ENCODE measurements around the gene WBP2.
"Not testable (repeated sequence)": the region's sequence is repeated elsewhere in the genome, so short reads cannot be mapped to it uniquely, and the experiment has no call there.

Gene WBP2

DNA sequence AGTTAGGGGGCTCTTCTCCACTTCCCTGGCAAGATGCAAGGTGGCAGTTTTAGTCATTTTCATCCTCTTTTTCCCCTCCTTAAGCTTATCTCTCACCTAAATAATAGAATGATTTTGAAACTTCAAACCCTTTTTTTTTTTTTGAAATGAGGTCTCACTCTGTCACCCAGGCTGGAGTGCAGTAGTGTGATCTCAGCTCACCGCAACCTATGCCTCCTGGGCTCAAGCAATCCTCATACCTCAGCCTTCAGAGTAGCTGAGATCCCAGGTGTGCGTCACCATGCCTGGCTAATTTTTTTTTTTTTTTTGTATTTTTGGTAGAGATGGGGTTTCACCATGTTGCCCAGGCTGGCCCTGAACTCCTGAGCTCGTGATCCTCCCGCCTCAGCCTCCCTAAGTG lies 9.8 kb upstream of the WBP2 start:
- H3K27ac ChIP-seq (ENCODE audit: low read depth, low read length); DNase-seq; H3K36me3 ChIP-seq (ENCODE audit: control insufficient read depth, insufficient read depth, low read length); H3K79me2 ChIP-seq (ENCODE audit: control insufficient read depth, insufficient read depth, low read length); H3K4me2 ChIP-seq (ENCODE audit: low read length); H3K4me1 ChIP-seq (ENCODE audit: control insufficient read depth, low read depth, low read length); H4K8ac ChIP-seq (ENCODE audit: low read depth, low read length); H3K27me3 ChIP-seq (ENCODE audit: insufficient read depth, low read length, poor library complexity); H3K23ac ChIP-seq (ENCODE audit: low read length); H2BK120ac ChIP-seq (ENCODE audit: low read depth, low read length); H2BK5ac ChIP-seq (ENCODE audit: low read length); H3K79me1 ChIP-seq (ENCODE audit: low read length); H3K4me3 ChIP-seq (ENCODE audit: low read length); H3K4ac ChIP-seq (ENCODE audit: low read depth, low read length); H2AK5ac ChIP-seq (ENCODE audit: low read length); H3K9ac ChIP-seq (ENCODE audit: low read length); H2BK15ac ChIP-seq (replicated peaks; ENCODE audit: low read depth); H3K56ac ChIP-seq (ENCODE audit: low read length); H3K18ac ChIP-seq (ENCODE audit: low read length); H4K5ac ChIP-seq (ENCODE audit: low read length): not testable (repeated sequence)
- no CpG with 5 or more reads among the region's 4 CpGs for WGBS (ENCODE audit: extremely low coverage, insufficient coverage, low lambda C conversion rate)

DNA sequence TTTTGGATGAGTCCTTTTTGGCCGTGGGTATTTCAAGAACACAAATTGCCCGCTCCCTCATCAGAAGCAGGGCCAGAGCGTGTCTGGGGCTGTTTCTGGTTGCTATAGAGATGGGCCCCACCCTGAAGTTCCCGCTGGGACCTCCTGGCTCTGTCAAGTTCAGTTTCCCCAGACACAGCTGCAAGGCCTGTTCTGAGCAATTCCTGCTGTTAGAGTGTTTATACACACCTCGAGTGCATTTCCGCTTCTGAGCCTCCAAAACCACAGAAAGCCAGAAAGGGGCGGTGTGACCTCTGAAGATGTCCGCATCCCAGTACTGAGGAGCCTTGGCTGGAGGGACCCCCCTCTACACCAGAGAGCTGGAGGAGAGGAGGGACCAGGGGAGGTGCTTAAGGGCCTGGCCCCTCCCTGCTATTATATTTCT lies 9.3 kb upstream of the WBP2 start:
- no peak for DNase-seq
- Histone ChIP-seq H3K9ac (ENCODE audit: low read length) (no peak overlapping the region), H3K4me3 (ENCODE audit: low read length) (no peak overlapping the region), H4K5ac (ENCODE audit: low read length) (no peak overlapping the region), H3K4me1 (ENCODE audit: control insufficient read depth, low read depth, low read length) (no peaks in the 10 kb centered on the region), H2BK15ac (replicated peaks; ENCODE audit: low read depth) (no peak overlapping the region), H2AK5ac (ENCODE audit: low read length) (no peak overlapping the region), H3K4ac (ENCODE audit: low read depth, low read length) (no peak overlapping the region), H2BK120ac (ENCODE audit: low read depth, low read length) (no peak overlapping the region), H3K18ac (ENCODE audit: low read length) (no peak overlapping the region), H3K79me2 (ENCODE audit: control insufficient read depth, insufficient read depth, low read length) (no peaks in the 10 kb centered on the region), H3K36me3 (ENCODE audit: control insufficient read depth, insufficient read depth, low read length) (no peaks in the 10 kb centered on the region), H3K23ac (ENCODE audit: low read length) (no peak overlapping the region), H3K27ac (ENCODE audit: low read depth, low read length) (no peak overlapping the region), H3K4me2 (ENCODE audit: low read length) (no peak overlapping the region), H3K56ac (ENCODE audit: low read length) (no peak overlapping the region), H4K8ac (ENCODE audit: low read depth, low read length) (no peak overlapping the region), H3K27me3 (ENCODE audit: insufficient read depth, low read length, poor library complexity) (no peaks in the 10 kb centered on the region), H2BK5ac (ENCODE audit: low read length) (no peak overlapping the region), H3K79me1 (ENCODE audit: low read length) (no peaks in the 10 kb centered on the region)
- WGBS (ENCODE audit: extremely low coverage, insufficient coverage, low lambda C conversion rate), result no CpG with 5 or more reads among the region's 8 CpGs

DNA sequence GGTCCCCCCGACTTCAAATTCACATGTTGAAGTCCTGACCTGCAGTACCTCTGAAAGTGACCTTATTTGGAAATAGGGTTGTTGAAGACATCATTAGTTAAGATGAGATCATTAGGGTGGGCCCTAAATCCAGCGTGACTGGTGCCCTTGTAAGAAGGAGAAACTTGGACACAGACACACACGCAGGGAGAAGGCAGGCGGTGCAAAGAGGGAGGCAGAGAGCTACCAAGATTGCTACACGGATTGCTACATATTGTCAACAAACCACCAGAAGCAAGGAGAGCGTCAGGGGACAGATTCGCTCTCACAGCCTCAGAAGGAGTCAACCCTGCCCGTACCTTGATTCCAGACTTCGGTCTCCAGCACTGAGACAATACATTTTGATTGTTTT lies 6.8 kb upstream of the WBP2 start:
- no peak overlapping the region for H3K56ac ChIP-seq (ENCODE audit: low read length)
- H2AK5ac ChIP-seq (ENCODE audit: low read length), result no peak overlapping the region
- no peak overlapping the region for H3K4me3 ChIP-seq (ENCODE audit: low read length)
- no peaks in the 10 kb centered on the region for H3K36me3 ChIP-seq (ENCODE audit: control insufficient read depth, insufficient read depth, low read length)
- H3K23ac ChIP-seq (ENCODE audit: low read length), result no peak overlapping the region
- H3K4me2 ChIP-seq (ENCODE audit: low read length), result no peak overlapping the region
- H3K4ac ChIP-seq (ENCODE audit: low read depth, low read length), result no peak overlapping the region
- no CpG with 5 or more reads among the region's 9 CpGs for WGBS (ENCODE audit: extremely low coverage, insufficient coverage, low lambda C conversion rate)
- H3K9ac ChIP-seq (ENCODE audit: low read length), result no peak overlapping the region
- no peak overlapping the region for H2BK120ac ChIP-seq (ENCODE audit: low read depth, low read length)
- H3K79me2 ChIP-seq (ENCODE audit: control insufficient read depth, insufficient read depth, low read length), result no peaks in the 10 kb centered on the region
- no peak overlapping the region for H3K18ac ChIP-seq (ENCODE audit: low read length)
- no peaks in the 10 kb centered on the region for H3K79me1 ChIP-seq (ENCODE audit: low read length)
- no peaks in the 10 kb centered on the region for H3K27me3 ChIP-seq (ENCODE audit: insufficient read depth, low read length, poor library complexity)
- H3K27ac ChIP-seq (ENCODE audit: low read depth, low read length), result no peak overlapping the region
- H2BK5ac ChIP-seq (ENCODE audit: low read length), result no peak overlapping the region
- H4K8ac ChIP-seq (ENCODE audit: low read depth, low read length), result no peak overlapping the region
- no peak overlapping the region for H4K5ac ChIP-seq (ENCODE audit: low read length)
- H2BK15ac ChIP-seq (replicated peaks; ENCODE audit: low read depth), result no peak overlapping the region
- DNase-seq, result no peak
- H3K4me1 ChIP-seq (ENCODE audit: control insufficient read depth, low read depth, low read length), result no peaks in the 10 kb centered on the region

DNA sequence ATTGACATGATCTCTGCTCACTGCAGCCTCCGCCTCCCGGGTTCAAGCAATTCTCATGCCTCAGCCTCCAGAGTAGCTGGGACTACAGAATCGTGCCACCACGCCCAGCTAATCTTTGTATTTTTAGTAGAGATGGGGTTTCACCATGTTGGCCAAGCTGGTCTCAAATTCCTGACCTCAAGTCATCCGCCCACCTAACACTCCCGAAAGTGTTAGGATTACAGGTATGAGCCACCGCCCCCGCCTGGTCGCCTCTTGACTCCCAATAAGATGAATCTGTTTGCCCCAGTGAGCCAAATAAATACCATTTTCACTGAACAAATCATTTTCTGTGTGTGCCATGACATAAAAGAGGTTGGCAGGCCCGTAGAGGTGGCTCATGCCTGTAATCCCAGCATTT lies 4.2 kb upstream of the WBP2 start:
- H4K5ac ChIP-seq (ENCODE audit: low read length); H2BK15ac ChIP-seq (replicated peaks; ENCODE audit: low read depth); H3K4me2 ChIP-seq (ENCODE audit: low read length); H3K4ac ChIP-seq (ENCODE audit: low read depth, low read length); H3K27me3 ChIP-seq (ENCODE audit: insufficient read depth, low read length, poor library complexity); H2AK5ac ChIP-seq (ENCODE audit: low read length); H3K23ac ChIP-seq (ENCODE audit: low read length); DNase-seq; H3K27ac ChIP-seq (ENCODE audit: low read depth, low read length); H3K4me1 ChIP-seq (ENCODE audit: control insufficient read depth, low read depth, low read length); H3K79me1 ChIP-seq (ENCODE audit: low read length); H3K18ac ChIP-seq (ENCODE audit: low read length); H3K36me3 ChIP-seq (ENCODE audit: control insufficient read depth, insufficient read depth, low read length); H3K56ac ChIP-seq (ENCODE audit: low read length); H2BK120ac ChIP-seq (ENCODE audit: low read depth, low read length); H2BK5ac ChIP-seq (ENCODE audit: low read length); H4K8ac ChIP-seq (ENCODE audit: low read depth, low read length); H3K4me3 ChIP-seq (ENCODE audit: low read length); H3K9ac ChIP-seq (ENCODE audit: low read length); H3K79me2 ChIP-seq (ENCODE audit: control insufficient read depth, insufficient read depth, low read length): not testable (repeated sequence)
- WGBS (ENCODE audit: extremely low coverage, insufficient coverage, low lambda C conversion rate), result no CpG with 5 or more reads among the region's 10 CpGs

DNA sequence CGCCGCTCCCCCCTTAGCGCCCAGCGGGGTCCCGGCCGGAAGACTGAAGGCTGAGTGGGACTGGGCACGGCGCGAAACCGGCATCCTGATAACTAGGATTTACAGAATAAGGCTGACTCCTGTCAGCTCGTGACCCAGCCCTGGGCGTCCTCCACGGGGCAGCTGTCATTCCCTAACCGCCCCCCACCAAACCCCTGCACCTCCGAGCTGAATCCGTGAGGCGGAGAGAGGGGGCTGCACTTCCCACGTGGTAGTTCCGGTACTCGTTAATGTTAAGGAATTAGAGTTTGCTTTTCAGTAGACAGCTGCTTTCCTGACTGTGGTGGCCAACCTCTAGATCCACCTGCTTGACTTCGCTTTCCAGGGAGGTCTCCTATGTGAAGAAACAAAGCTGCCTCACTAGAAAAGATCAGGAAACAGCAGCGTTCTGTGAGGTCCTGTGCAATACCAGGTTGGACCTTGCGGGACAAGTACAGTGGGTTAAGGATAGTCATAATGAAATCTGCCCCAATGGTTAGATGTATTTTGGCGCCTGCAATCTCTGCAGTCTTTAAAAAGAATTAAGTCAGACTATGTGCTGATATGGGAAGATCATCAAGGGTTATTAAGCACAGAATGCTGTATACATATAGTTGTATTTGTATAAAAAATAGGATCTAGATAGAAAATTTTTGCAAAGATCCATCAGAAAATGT lies 1.1 kb upstream of the WBP2 start:
- peak overlapping the region; percentile 23 for H3K18ac ChIP-seq (ENCODE audit: low read length)
- no peak overlapping the region for H3K23ac ChIP-seq (ENCODE audit: low read length)
- H4K8ac ChIP-seq (ENCODE audit: low read depth, low read length), result no peak overlapping the region
- H3K9ac ChIP-seq (ENCODE audit: low read length), result peak overlapping the region; percentile 93
- no peaks in the 10 kb centered on the region for H3K27me3 ChIP-seq (ENCODE audit: insufficient read depth, low read length, poor library complexity)
- H3K79me1 ChIP-seq (ENCODE audit: low read length), result peaks cover 4% of the 10 kb centered on the region
- no peak overlapping the region for H2BK15ac ChIP-seq (replicated peaks; ENCODE audit: low read depth)
- no peak overlapping the region for H4K5ac ChIP-seq (ENCODE audit: low read length)
- H3K4ac ChIP-seq (ENCODE audit: low read depth, low read length), result no peak overlapping the region
- H2BK5ac ChIP-seq (ENCODE audit: low read length), result no peak overlapping the region
- H2AK5ac ChIP-seq (ENCODE audit: low read length), result no peak overlapping the region
- peaks cover 8% of the 10 kb centered on the region for H3K79me2 ChIP-seq (ENCODE audit: control insufficient read depth, insufficient read depth, low read length)
- peak overlapping the region; percentile 53 for H3K4me2 ChIP-seq (ENCODE audit: low read length)
- H3K56ac ChIP-seq (ENCODE audit: low read length), result peak overlapping the region; percentile 97
- no CpG with 5 or more reads among the region's 24 CpGs for WGBS (ENCODE audit: extremely low coverage, insufficient coverage, low lambda C conversion rate)
- peak overlapping the region; percentile 90 for H3K27ac ChIP-seq (ENCODE audit: low read depth, low read length)
- H3K36me3 ChIP-seq (ENCODE audit: control insufficient read depth, insufficient read depth, low read length), result peaks cover 2% of the 10 kb centered on the region
- peak overlapping the region; percentile 95 for H3K4me3 ChIP-seq (ENCODE audit: low read length)
- no peak overlapping the region for H2BK120ac ChIP-seq (ENCODE audit: low read depth, low read length)
- H3K4me1 ChIP-seq (ENCODE audit: control insufficient read depth, low read depth, low read length), result peaks cover 3% of the 10 kb centered on the region
- DNase-seq, result peak; percentile 53

DNA sequence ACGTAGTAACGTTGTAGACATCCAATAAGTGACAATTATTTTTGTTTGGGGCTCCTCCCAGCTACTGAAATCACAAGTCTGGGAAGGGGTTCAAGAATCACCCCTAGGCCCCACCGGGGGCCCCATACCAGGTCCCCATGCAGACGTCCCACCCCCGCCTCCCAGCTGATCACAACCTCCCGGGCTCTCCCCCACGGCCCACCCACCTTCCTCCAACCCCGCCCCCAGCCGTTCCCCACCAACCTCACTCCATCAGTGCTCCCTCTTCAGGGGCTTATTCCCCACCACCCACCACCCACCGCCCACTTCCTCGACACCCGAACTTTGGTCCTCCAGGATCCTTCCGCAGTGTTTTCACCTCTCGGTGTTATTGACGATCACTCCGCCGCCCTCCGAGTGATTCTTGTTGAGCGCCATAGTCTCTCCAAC lies 240 bp downstream of the WBP2 start:
- peak overlapping the region; percentile 26 for H3K27ac ChIP-seq (ENCODE audit: low read depth, low read length)
- H2BK120ac ChIP-seq (ENCODE audit: low read depth, low read length), result no peak overlapping the region
- no peak for DNase-seq
- peak overlapping the region; percentile 71 for H3K18ac ChIP-seq (ENCODE audit: low read length)
- H3K56ac ChIP-seq (ENCODE audit: low read length), result peak overlapping the region; percentile 85
- peak overlapping the region; percentile 58 for H4K8ac ChIP-seq (ENCODE audit: low read depth, low read length)
- H3K4ac ChIP-seq (ENCODE audit: low read depth, low read length), result peak overlapping the region; percentile 43
- no peak overlapping the region for H2BK5ac ChIP-seq (ENCODE audit: low read length)
- H2BK15ac ChIP-seq (replicated peaks; ENCODE audit: low read depth), result no peak overlapping the region
- peaks cover 8% of the 10 kb centered on the region for H3K79me2 ChIP-seq (ENCODE audit: control insufficient read depth, insufficient read depth, low read length)
- H4K5ac ChIP-seq (ENCODE audit: low read length), result no peak overlapping the region
- no CpG with 5 or more reads among the region's 19 CpGs for WGBS (ENCODE audit: extremely low coverage, insufficient coverage, low lambda C conversion rate)
- no peak overlapping the region for H3K23ac ChIP-seq (ENCODE audit: low read length)
- H3K9ac ChIP-seq (ENCODE audit: low read length), result peak overlapping the region; percentile 73
- peaks cover 3% of the 10 kb centered on the region for H3K4me1 ChIP-seq (ENCODE audit: control insufficient read depth, low read depth, low read length)
- H3K27me3 ChIP-seq (ENCODE audit: insufficient read depth, low read length, poor library complexity), result no peaks in the 10 kb centered on the region
- peak overlapping the region; percentile 83 for H3K4me2 ChIP-seq (ENCODE audit: low read length)
- no peak overlapping the region for H2AK5ac ChIP-seq (ENCODE audit: low read length)
- H3K4me3 ChIP-seq (ENCODE audit: low read length), result peak overlapping the region; percentile 34
- peaks cover 2% of the 10 kb centered on the region for H3K36me3 ChIP-seq (ENCODE audit: control insufficient read depth, insufficient read depth, low read length)
- peaks cover 4% of the 10 kb centered on the region for H3K79me1 ChIP-seq (ENCODE audit: low read length)
